ENCODE measurements around the gene SH2B2. TPM values are rescaled to one million over a fixed set of nuclear protein-coding genes. Genes with fewer than 3 reads are reported as not detected.
A peak's percentile ranks its signal among the peaks of the same experiment; 100 is the strongest.
"Not testable (repeated sequence)": the region's sequence is repeated elsewhere in the genome, so short reads cannot be mapped to it uniquely, and the experiment has no call there.

SH2B2 gene
- total RNA-seq, 1 donor from 2014 or later = 11.5 TPM

DNA sequence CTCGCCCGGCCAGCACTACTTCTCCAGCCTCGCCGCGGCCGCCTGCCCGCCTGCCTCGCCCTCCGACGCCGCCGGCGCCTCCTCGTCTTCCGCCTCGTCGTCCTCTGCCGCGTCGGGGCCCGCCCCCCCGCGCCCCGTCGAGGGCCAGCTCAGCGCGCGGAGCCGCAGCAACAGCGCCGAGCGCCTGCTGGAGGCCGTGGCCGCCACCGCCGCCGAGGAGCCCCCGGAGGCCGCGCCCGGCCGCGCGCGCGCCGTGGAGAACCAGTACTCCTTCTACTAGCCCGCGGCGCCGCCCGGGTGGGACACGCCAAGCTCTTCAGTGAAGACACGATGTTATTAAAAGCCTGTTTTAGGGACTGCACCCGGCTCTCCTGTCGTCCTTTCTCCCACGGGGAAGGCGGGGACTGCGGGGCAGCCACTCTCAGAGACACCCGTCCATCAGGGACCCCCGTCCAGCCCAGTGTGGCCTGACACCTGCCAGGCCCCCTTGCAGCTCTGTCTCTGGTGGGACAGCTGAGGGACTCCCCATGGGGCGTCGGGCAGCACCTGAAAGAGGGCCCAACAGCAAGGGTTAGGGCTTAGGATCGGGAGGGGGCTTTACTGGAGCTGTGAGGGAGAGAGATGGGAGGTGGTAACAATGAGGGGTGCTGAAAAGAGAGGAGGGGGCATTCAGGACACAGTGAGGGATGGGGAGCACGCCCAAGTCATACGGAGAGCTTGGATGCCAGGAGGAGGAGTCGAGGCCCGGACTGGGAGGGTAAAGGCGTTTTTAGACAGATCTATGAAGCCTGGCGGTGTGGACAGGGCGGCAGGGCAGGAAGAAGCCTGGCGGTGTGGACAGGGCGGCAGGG is 34.9 kb downstream of the SH2B2 start:
- Mint-ChIP-seq H3K27ac (no peak overlapping the region), H3K36me3 (ENCODE audit: insufficient read depth) (peaks cover 5% of the 10 kb centered on the region), H3K4me1 (ENCODE audit: low read depth) (no peaks in the 10 kb centered on the region), H3K27me3 (peaks cover 15% of the 10 kb centered on the region), H3K9me3 (ENCODE audit: low read depth) (no peaks in the 10 kb centered on the region), H3K4me3 (ENCODE audit: low read depth) (no peak overlapping the region)
- TF ChIP-seq, protein P1, sequence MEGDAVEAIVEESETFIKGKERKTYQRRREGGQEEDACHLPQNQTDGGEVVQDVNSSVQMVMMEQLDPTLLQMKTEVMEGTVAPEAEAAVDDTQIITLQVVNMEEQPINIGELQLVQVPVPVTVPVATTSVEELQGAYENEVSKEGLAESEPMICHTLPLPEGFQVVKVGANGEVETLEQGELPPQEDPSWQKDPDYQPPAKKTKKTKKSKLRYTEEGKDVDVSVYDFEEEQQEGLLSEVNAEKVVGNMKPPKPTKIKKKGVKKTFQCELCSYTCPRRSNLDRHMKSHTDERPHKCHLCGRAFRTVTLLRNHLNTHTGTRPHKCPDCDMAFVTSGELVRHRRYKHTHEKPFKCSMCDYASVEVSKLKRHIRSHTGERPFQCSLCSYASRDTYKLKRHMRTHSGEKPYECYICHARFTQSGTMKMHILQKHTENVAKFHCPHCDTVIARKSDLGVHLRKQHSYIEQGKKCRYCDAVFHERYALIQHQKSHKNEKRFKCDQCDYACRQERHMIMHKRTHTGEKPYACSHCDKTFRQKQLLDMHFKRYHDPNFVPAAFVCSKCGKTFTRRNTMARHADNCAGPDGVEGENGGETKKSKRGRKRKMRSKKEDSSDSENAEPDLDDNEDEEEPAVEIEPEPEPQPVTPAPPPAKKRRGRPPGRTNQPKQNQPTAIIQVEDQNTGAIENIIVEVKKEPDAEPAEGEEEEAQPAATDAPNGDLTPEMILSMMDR (IDR thresholded peaks at IDR 0.05; ENCODE audit: unreplicated experiment) = peak; percentile 11
- DNase-seq (ENCODE audit: low spot score, unreplicated experiment) = no peak

DNA sequence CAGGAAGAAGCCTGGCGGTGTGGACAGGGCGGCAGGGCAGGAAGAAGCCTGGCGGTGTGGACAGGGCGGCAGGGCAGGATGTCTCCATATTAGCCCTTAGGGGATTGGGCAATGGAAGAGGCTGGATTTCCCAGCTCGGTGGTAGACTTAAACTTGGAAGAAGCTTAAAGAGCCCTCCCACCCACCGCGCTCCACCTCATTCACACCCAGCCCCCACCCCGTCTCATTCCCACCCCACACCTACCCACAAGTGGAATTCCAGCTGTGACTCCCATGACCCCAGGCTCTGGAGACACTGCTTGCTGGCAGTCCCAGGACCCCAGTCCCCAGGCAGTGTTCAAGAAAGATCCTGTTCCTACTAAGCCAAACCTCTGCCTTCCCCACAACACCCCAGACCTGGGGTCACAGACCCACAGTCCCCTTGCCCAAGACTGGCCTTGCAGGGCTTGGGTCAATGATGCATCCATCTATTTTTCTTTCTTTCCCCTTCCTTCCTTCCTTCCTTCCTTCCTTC is 35.6 kb downstream of the SH2B2 start:
- TF ChIP-seq, protein P1 (IDR thresholded peaks at IDR 0.05; ENCODE audit: unreplicated experiment) = no peak
- no peak overlapping the region for H3K27ac Mint-ChIP-seq

DNA sequence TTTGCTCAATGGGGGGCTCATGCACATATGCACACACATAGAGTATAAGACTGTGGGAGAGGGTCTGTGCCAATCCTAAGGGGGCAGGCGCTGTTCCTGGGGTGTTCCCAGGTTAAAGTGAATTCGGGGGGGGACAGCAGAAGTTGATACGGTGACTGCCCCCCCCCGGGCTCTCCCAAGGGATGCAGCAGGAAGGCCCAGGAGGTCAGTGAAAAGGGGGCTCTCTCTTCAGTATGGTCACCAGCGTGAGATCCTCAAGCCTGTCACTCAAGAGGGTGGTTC is 37.2 kb downstream of the SH2B2 start:
- Mint-ChIP-seq H3K36me3 (ENCODE audit: insufficient read depth) (peaks cover 3% of the 10 kb centered on the region), H3K4me1 (ENCODE audit: low read depth) (no peaks in the 10 kb centered on the region), H3K4me3 (ENCODE audit: low read depth) (no peak overlapping the region), H3K9me3 (ENCODE audit: low read depth) (no peaks in the 10 kb centered on the region), H3K27ac (no peak overlapping the region), H3K27me3 (peaks cover 31% of the 10 kb centered on the region)
- TF ChIP-seq, protein P1 (IDR thresholded peaks at IDR 0.05; ENCODE audit: unreplicated experiment) = no peak
- DNase-seq (ENCODE audit: low spot score, unreplicated experiment) = no peak

More for the DNA sequence above, 35.6 kb downstream of the SH2B2 start:
- Mint-ChIP-seq H3K4me3 (ENCODE audit: low read depth) (no peak overlapping the region), H3K4me1 (ENCODE audit: low read depth) (no peaks in the 10 kb centered on the region), H3K9me3 (ENCODE audit: low read depth) (no peaks in the 10 kb centered on the region), H3K27me3 (peaks cover 19% of the 10 kb centered on the region), H3K36me3 (ENCODE audit: insufficient read depth) (peaks cover 3% of the 10 kb centered on the region)
- DNase-seq (ENCODE audit: low spot score, unreplicated experiment) = no peak

DNA sequence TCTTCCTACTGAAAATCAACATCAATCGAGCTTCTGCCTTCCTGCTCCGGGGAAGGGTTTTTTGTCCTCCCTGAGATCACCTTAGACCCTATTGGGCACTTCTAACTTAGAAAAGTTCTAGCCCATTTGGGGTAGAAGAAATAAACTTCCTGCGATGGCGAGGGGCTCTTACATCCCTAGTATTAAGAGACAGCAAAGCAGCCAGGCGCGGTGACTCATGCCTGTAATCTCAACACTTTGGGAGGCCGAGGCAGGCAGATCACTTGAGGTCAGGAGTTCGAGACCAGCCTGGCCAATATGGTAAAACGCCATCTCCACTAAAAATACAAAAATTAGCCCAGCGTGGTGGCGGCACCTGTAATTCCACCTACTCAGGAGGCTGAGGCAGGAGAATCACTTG is 38.4 kb downstream of the SH2B2 start:
- DNase-seq (ENCODE audit: low spot score, unreplicated experiment); H3K4me3 Mint-ChIP-seq (ENCODE audit: low read depth); H3K36me3 Mint-ChIP-seq (ENCODE audit: insufficient read depth); H3K4me1 Mint-ChIP-seq (ENCODE audit: low read depth); H3K27ac Mint-ChIP-seq; H3K9me3 Mint-ChIP-seq (ENCODE audit: low read depth): not testable (repeated sequence)
- peaks cover 31% of the 10 kb centered on the region for H3K27me3 Mint-ChIP-seq

DNA sequence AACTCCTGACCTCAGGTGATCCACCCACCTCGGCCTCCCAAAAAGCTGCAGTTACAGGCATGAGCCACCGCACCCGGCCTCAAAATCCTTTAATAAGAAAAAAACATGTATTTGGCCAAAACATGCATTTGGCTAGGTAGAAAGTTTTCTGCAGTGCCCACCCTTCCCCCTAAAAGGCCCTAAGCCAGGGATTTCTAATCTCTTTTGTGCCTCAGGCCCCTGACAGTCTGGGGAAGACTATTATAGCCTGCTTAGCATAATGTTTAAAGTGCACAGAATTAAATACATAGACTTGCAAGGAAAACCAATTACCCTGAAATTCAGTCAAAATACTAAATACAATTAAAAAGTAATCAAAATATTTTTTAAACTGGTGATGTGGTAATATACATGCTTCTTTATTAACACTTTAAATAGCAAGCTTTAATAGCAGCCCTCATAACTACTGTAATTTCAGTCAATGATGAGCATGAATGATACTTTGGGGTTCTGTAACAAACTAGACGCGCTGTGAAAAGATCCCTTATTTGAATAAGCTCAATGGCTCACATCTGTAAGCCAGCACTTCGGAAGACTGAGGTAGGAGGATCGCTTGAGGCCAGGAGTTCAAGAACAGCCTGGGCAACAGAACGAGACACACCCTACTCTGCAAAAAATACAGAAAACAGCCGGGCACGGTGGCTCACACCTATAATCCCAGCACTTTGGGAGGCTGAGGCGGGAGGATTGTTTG is 39.7 kb downstream of the SH2B2 start:
- H3K27me3 Mint-ChIP-seq = peaks cover 29% of the 10 kb centered on the region
- H3K4me1 Mint-ChIP-seq (ENCODE audit: low read depth) = no peaks in the 10 kb centered on the region
- DNase-seq (ENCODE audit: low spot score, unreplicated experiment) = no peak
- H3K36me3 Mint-ChIP-seq (ENCODE audit: insufficient read depth) = peaks cover 3% of the 10 kb centered on the region
- H3K9me3 Mint-ChIP-seq (ENCODE audit: low read depth) = no peaks in the 10 kb centered on the region
- H3K27ac Mint-ChIP-seq = no peak overlapping the region
- H3K4me3 Mint-ChIP-seq (ENCODE audit: low read depth) = no peak overlapping the region
- TF ChIP-seq, protein P1 (IDR thresholded peaks at IDR 0.05; ENCODE audit: unreplicated experiment) = no peak

DNA sequence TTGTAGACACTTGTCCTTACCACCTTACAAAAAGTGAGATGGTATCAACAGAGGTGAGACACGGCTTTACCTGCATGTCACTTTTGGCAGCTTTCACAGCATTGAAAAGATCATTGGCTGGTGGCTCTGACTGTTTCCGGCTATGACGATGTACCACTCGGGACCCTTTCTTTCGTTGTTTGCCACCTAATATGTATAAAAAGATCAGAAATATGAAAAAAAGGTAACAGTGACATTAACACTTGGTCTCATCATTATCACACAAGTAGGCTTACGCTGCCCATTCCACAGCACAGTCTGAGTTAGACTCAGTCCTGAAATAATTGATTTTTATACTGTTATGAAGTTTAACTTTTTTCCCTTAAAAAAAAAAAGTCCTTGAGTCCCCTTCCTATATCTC is 40.5 kb downstream of the SH2B2 start:
- not testable (repeated sequence) for H3K4me1 Mint-ChIP-seq (ENCODE audit: low read depth); H3K4me3 Mint-ChIP-seq (ENCODE audit: low read depth); H3K9me3 Mint-ChIP-seq (ENCODE audit: low read depth); DNase-seq (ENCODE audit: low spot score, unreplicated experiment); H3K36me3 Mint-ChIP-seq (ENCODE audit: insufficient read depth); H3K27ac Mint-ChIP-seq
- peaks cover 29% of the 10 kb centered on the region for H3K27me3 Mint-ChIP-seq

DNA sequence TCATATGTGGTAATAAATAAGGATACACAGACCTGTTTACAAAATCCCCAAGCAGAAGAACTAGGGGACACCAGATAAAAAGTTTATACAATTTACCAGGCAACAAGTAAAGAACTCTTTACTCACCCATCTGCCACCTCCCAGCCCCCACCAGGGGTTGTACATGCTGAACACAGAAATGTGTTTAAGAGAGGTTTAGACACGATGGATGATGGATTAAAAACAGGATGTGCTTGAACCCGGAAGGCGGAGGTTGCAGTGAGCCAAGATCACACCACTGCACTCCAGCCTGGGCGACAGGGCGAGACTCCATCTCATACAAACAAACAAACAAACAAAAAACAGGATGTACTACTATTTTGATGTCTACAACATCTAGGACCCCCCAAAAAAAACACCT is 42.2 kb downstream of the SH2B2 start:
- DNase-seq (ENCODE audit: low spot score, unreplicated experiment); H3K36me3 Mint-ChIP-seq (ENCODE audit: insufficient read depth); H3K9me3 Mint-ChIP-seq (ENCODE audit: low read depth); H3K4me1 Mint-ChIP-seq (ENCODE audit: low read depth); H3K4me3 Mint-ChIP-seq (ENCODE audit: low read depth); H3K27ac Mint-ChIP-seq: not testable (repeated sequence)
- peaks cover 22% of the 10 kb centered on the region for H3K27me3 Mint-ChIP-seq

DNA sequence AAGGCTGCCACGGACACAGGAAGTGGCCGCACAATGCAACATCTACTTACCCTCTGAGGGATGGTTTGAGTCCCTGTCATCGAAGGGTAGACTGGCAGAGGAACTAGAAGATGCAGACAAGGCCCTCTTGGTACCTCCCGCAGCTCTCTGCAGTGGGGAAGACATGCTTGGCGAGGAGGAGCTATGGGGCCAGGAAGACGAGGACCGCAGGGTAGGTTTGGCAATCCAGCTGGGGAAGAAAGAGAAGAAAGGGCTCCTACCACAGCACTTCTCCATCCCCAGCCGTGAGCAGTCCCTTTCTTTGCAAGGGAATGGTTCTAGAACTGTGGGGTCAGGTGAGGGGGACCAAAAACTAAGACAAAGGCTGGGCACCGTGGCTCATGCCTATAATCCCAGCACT is 42.7 kb downstream of the SH2B2 start:
- peaks cover 22% of the 10 kb centered on the region for H3K27me3 Mint-ChIP-seq
- not testable (repeated sequence) for H3K4me1 Mint-ChIP-seq (ENCODE audit: low read depth); H3K36me3 Mint-ChIP-seq (ENCODE audit: insufficient read depth); H3K27ac Mint-ChIP-seq; H3K4me3 Mint-ChIP-seq (ENCODE audit: low read depth); H3K9me3 Mint-ChIP-seq (ENCODE audit: low read depth); DNase-seq (ENCODE audit: low spot score, unreplicated experiment)

Measured in progenitor cell of endocrine pancreas (in vitro differentiated cells).